ENCODE measurements around the gene SMOC1.

SMOC1 gene

DNA sequence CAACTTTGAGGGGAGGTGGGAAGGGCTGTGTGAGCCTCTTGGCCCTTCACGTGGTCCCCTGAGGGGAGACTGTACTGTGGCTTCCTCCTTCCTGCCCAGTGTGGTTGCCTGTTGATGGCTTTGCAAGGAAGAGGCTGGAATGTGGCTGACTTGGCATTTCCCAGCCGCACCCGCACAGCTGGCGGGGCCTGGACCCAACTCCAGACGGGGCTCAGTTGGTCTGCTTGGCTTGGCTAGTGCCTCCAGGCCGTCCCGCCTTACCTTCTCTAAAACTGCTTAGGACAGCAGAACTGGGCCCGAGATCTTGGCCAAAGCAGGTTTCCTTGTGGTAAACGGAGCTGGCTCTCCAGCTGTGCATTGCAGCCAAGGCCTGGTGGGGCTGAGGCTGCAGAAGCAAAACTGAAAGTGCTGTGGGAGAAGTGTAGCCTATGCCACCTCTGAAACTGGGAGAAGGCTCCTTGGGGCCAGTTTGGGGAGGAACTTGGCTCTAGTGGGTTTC lies 139.5 kb downstream of the SMOC1 start:
- Mint-ChIP-seq H3K4me3 (no peak overlapping the region), H3K9me3 (no peaks in the 10 kb centered on the region), H3K36me3 (ENCODE audit: insufficient read depth) (no peaks in the 10 kb centered on the region), H3K27me3 (peaks cover 34% of the 10 kb centered on the region), H3K4me1 (peaks cover 4% of the 10 kb centered on the region), H3K27ac (ENCODE audit: low read depth) (no peak overlapping the region)
- ATAC-seq (replicated peaks; ENCODE audit: extremely low read depth, poor library complexity, severe bottlenecking) = no peak
- no peak for DNase-seq (ENCODE audit: low spot score in 2 of 2)

DNA sequence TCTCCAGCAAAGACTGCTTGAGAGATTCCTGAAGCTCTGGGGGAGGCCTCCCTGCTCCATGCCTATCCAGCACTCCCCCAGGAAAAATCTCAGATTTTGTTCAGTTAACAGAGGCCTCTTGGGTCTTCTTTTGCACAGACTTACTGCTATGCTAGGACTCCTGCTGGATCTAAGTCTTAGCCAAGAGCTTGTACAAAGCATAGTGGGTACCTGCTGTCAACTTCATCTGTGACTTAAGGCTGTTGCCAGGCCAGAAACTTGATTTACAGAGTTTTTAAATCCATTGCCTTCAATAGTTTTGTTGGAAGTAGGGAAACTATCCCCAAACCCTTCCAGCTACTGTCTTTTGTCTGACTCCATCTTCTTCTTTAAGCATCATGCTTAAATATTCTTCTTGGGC lies 140.5 kb downstream of the SMOC1 start:
- H3K36me3 Mint-ChIP-seq (ENCODE audit: insufficient read depth) = no peaks in the 10 kb centered on the region

DNA sequence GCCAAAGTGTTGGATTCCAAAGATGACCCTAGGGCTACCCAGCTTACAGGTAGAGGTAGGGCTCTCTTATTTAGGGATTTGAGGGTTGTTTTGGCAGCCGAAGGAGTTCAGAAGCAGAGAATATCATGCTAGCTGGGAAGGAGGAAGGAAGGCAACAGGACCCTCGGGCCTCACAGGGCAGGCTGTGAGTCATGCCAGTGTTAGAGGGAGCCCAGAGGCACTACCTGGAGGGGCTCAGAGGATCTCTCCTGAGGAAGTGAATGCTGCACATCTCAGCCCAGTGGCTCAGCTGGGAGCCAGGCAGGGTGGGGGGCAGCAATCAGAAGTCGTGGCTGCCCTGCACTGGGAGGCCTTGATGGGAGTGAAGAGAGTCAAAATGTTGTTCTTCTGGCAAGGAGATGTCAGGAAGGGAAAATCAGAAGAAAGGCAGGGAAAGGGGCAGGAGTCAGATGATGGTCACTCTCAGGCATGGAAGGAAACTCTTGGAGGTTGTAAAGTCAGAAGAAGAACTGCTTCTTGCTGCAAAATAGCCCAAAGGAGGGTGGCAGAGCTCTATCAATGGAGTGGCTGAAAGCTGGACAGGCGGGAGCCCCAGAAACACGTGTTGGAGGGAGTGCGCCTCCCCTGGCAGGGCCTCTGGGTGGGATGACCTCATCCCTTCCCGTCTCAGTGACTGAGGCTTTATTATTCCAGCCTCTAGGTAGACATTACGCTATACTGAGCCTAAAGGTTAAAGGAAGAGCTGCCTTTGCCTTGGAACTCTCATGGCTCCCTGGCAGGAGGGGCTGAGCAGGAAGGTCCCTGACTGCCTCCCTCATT lies 141.3 kb downstream of the SMOC1 start:
- DNase-seq (ENCODE audit: low spot score in 2 of 2) = no peak
- Mint-ChIP-seq H3K27me3 (peaks cover 16% of the 10 kb centered on the region), H3K27ac (ENCODE audit: low read depth) (no peak overlapping the region), H3K4me1 (peaks cover 4% of the 10 kb centered on the region), H3K36me3 (ENCODE audit: insufficient read depth) (no peaks in the 10 kb centered on the region), H3K4me3 (no peak overlapping the region), H3K9me3 (no peaks in the 10 kb centered on the region)
- ATAC-seq (replicated peaks; ENCODE audit: extremely low read depth, poor library complexity, severe bottlenecking) = no peak

More for the DNA sequence above, 140.5 kb downstream of the SMOC1 start:
- no peak for DNase-seq (ENCODE audit: low spot score in 2 of 2)
- Mint-ChIP-seq H3K27ac (ENCODE audit: low read depth) (no peak overlapping the region), H3K4me3 (no peak overlapping the region), H3K4me1 (peaks cover 4% of the 10 kb centered on the region), H3K9me3 (no peaks in the 10 kb centered on the region), H3K27me3 (peaks cover 24% of the 10 kb centered on the region)
- no peak for ATAC-seq (replicated peaks; ENCODE audit: extremely low read depth, poor library complexity, severe bottlenecking)

DNA sequence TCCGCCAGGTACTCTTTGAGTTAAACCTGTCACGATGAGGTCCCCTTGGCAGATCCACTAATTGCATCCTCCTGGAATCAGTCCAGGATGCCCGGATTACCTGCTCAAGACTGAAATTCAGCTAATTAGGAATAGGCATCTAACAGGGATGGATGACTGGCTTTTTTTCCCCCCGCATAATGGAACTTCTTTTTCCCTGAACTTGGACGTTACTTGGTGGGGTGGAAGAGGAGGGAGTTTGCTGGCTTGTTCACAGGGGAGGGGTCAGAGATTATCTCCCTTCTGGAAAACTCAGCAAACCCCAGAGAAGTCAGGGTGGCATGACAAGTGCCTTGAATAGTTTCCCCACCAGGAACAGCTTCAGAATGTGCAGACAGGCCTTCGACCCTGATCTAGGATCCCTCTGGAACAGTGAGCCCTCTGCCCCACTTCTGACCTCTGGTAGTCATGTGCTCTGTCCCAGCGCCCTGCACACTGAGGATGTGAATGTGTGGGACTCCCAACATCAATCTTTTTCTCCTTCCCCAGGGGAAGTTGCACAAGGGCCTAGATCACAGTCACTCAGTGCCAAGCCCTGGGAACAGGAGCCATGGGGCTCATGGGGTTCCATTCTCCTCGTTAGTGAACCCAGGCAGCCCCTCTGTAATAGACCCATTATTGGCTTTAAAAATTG lies 142.5 kb downstream of the SMOC1 start:
- peaks cover 10% of the 10 kb centered on the region for H3K27me3 Mint-ChIP-seq
- H3K9me3 Mint-ChIP-seq = no peaks in the 10 kb centered on the region
- H3K27ac Mint-ChIP-seq (ENCODE audit: low read depth) = no peak overlapping the region
- ATAC-seq (replicated peaks; ENCODE audit: extremely low read depth, poor library complexity, severe bottlenecking) (no peak), DNase-seq (ENCODE audit: low spot score in 2 of 2) (no peak)
- H3K4me1 Mint-ChIP-seq = peaks cover 4% of the 10 kb centered on the region
- H3K36me3 Mint-ChIP-seq (ENCODE audit: insufficient read depth) = no peaks in the 10 kb centered on the region
- H3K4me3 Mint-ChIP-seq = no peak overlapping the region

DNA sequence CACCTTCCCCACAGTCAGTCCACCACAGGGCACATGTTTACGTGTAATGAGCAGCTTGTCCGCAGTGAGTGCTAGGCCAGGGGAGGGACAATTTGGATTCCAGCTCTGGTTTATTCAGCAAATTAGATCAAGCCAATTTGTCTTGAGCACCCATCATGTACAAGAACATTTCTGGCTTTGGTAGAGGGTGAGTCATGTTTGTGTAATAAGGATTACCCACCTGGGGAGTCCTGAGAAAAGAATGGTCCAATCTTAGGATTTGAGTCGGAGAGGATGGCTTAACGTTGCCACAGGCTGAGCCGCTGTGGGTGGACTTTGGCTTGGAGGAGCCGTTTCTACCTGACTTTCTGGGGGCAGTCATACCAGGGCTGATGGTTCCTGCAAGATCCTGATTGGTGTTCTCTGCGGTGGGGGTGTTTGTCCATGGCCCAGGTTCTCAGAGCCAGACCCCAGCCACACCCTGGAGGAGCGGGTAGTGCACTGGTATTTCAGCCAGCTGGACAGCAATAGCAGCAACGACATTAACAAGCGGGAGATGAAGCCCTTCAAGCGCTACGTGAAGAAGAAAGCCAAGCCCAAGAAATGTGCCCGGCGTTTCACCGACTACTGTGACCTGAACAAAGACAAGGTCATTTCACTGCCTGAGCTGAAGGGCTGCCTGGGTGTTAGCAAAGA lies 143.7 kb downstream of the SMOC1 start:
- peaks cover 4% of the 10 kb centered on the region for H3K4me1 Mint-ChIP-seq
- H3K27ac Mint-ChIP-seq (ENCODE audit: low read depth) = no peak overlapping the region
- H3K27me3 Mint-ChIP-seq = no peaks in the 10 kb centered on the region
- H3K9me3 Mint-ChIP-seq = no peaks in the 10 kb centered on the region
- no peak for ATAC-seq (replicated peaks; ENCODE audit: extremely low read depth, poor library complexity, severe bottlenecking)
- H3K4me3 Mint-ChIP-seq = no peak overlapping the region
- no peaks in the 10 kb centered on the region for H3K36me3 Mint-ChIP-seq (ENCODE audit: insufficient read depth)
- DNase-seq (ENCODE audit: low spot score in 2 of 2) = no peak

DNA sequence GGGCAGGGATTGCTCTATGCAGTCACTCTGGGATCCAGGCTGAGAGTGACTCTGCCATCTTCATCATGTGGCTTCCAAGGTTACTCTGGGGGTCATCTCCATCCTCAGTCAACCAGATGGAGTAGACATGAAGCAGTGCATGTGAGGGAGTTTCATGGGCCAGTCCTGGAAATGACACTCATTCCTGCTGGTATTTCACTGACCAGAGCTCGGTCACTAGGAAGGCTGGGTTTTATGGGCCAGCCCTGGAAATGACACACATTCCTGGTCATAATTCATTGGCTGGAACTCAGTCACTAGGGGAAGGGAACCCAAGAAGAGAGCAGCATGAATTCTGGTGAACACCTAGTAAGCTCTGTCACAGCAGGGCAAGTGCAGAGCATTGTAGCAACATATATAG lies 144.7 kb downstream of the SMOC1 start:
- no peaks in the 10 kb centered on the region for H3K9me3 Mint-ChIP-seq
- ATAC-seq (replicated peaks; ENCODE audit: extremely low read depth, poor library complexity, severe bottlenecking) (no peak), DNase-seq (ENCODE audit: low spot score in 2 of 2) (no peak)
- H3K36me3 Mint-ChIP-seq (ENCODE audit: insufficient read depth) = no peaks in the 10 kb centered on the region
- no peaks in the 10 kb centered on the region for H3K27me3 Mint-ChIP-seq
- peaks cover 4% of the 10 kb centered on the region for H3K4me1 Mint-ChIP-seq
- H3K27ac Mint-ChIP-seq (ENCODE audit: low read depth) = no peak overlapping the region
- no peak overlapping the region for H3K4me3 Mint-ChIP-seq

DNA sequence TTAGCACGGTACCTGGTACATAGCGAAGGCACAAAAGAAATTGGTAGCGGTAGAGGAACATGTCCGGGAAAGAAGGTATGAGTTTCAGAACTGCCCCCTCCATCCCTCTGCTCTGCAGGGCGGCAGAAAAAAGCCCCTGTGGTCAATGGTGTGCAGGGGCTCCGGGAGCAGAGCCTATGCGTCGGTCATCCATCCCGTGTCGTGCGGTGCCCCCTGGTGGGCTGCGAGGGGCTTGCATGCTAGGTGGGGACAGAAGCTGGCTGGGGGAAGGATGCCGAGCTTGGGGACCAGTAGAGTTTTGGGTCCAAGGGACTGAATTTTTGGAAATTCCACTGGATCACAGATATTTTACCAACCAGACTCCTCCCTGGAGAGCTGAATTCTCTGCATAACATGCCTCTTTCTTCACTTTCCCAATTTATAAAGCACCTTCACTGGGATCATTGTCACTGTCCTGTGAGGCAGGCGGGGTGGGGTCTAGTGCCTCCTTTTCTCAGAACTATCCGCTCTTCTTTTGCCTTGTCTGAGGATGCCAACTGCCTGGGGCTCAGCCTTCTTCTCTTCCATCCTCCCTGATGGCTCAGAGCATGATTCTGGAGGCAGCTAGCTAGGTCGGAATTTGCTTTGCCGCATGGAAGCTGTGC lies 148.7 kb downstream of the SMOC1 start:
- H3K4me3 Mint-ChIP-seq = no peak overlapping the region
- no peaks in the 10 kb centered on the region for H3K4me1 Mint-ChIP-seq
- no peak for ATAC-seq (replicated peaks; ENCODE audit: extremely low read depth, poor library complexity, severe bottlenecking)
- peak in 1 of 2 donors; percentile 28 for DNase-seq (ENCODE audit: low spot score in 2 of 2)
- H3K36me3 Mint-ChIP-seq (ENCODE audit: insufficient read depth) = no peaks in the 10 kb centered on the region
- no peaks in the 10 kb centered on the region for H3K9me3 Mint-ChIP-seq
- peaks cover 13% of the 10 kb centered on the region for H3K27me3 Mint-ChIP-seq
- H3K27ac Mint-ChIP-seq (ENCODE audit: low read depth) = no peak overlapping the region

DNA sequence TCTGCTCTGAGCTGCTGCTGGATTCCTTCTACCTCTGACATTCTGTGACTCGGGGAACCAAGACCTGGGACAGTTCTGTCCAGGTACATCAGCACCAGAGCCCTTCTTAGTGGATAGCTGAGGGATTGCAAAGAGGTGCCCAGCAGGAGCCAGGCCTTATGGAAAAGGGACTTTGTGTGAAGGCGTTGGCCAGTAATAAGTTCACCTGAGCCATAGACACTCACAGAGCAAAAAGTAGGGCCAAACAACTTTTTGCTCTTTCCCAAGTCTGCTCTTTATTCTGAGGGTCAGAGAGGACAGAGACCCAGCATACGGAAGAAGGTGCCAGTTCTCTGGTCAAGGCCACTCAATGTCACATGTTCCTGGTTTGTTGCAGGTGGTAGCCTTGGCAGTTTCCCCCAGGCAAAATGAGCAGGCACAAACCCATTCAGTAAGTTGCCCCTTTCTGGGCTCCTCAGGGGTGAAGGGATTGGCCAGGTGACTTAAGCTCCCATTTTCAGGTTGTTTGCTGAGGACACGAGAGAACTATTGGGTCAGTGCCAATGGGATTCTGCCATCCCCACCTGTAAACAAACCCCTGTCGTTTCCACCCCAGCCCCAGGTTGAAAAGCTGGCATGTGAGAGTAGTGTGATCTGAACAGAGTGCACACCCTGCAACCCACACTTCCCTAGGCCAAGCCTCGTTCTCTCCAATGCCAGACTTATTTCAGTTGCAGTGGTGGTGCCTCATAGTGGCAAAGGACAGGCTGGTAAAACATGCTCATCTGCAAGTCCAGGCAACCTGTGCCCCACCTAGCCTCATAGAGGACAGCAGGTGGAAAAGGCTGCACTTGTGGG lies 150.3 kb downstream of the SMOC1 start:
- ATAC-seq (replicated peaks; ENCODE audit: extremely low read depth, poor library complexity, severe bottlenecking) (no peak), DNase-seq (ENCODE audit: low spot score in 2 of 2) (no peak)
- Mint-ChIP-seq H3K36me3 (ENCODE audit: insufficient read depth) (no peaks in the 10 kb centered on the region), H3K4me3 (no peak overlapping the region), H3K27ac (ENCODE audit: low read depth) (no peak overlapping the region), H3K27me3 (peaks cover 28% of the 10 kb centered on the region), H3K4me1 (no peaks in the 10 kb centered on the region), H3K9me3 (no peaks in the 10 kb centered on the region)

DNA sequence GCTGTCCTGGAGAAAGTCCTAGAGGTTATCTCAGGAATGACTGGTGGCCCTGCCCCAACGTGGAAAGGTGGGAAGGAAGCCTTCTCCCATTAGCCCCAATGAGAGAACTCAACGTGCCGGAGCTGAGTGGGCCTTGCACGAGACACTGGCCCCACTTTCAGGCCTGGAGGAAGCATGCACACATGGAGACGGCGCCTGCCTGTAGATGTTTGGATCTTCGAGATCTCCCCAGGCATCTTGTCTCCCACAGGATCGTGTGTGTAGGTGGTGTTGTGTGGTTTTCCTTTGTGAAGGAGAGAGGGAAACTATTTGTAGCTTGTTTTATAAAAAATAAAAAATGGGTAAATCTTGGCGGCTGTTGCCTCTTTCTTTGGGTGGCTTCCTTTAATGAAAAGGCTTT lies 152.8 kb downstream of the SMOC1 start:
- Mint-ChIP-seq H3K27me3 (peaks cover 47% of the 10 kb centered on the region), H3K4me1 (no peaks in the 10 kb centered on the region), H3K27ac (ENCODE audit: low read depth) (no peak overlapping the region), H3K9me3 (no peaks in the 10 kb centered on the region), H3K36me3 (ENCODE audit: insufficient read depth) (no peaks in the 10 kb centered on the region), H3K4me3 (no peak overlapping the region)
- ATAC-seq (replicated peaks; ENCODE audit: extremely low read depth, poor library complexity, severe bottlenecking) (no peak), DNase-seq (ENCODE audit: low spot score in 2 of 2) (no peak)

DNA sequence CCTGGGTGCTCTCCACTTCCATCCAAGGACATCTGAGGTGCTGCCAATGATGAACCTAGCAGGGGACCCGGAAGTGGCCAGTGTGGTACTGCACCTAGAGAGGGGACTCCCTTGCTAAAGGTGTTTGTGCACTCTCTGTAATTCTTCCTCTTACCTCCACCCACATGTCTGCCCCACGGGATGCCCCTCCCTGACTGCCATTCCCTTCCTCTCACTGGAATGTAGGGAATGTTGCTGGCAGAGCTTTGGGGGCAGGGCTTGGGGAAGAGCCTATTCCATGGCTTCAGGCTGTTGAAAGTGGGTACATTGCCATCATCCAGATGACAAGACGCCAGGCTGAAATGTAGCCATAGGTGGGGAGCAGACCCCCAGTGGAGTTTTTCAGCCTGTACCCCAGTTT lies 153.2 kb downstream of the SMOC1 start:
- no peaks in the 10 kb centered on the region for H3K36me3 Mint-ChIP-seq (ENCODE audit: insufficient read depth)
- ATAC-seq (replicated peaks; ENCODE audit: extremely low read depth, poor library complexity, severe bottlenecking) = no peak

DNA sequence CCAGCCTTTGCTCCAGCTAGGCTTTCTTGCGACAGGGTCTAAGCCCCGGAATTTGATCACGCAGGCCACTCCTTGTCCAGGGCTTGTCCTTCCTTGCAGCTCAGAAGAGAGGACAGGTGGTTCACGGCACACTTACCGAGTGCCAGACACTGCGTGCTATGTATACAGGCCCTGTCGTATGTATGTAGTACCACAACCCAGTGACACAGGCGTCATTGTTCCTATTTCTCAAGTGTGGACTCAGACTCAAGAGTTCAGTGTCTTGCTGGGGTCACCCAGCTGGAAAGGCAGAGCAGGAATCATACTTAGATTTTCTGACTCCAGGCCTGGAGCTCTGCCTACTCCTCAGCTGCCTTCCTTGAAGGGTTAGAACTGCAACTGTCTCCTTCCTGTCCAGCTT lies 153.9 kb downstream of the SMOC1 start:
- Mint-ChIP-seq H3K4me1 (no peaks in the 10 kb centered on the region), H3K27me3 (peaks cover 55% of the 10 kb centered on the region)
- no peak for ATAC-seq (replicated peaks; ENCODE audit: extremely low read depth, poor library complexity, severe bottlenecking)

More for the DNA sequence above, 153.2 kb downstream of the SMOC1 start:
- H3K27me3 Mint-ChIP-seq = peaks cover 48% of the 10 kb centered on the region
- DNase-seq (ENCODE audit: low spot score in 2 of 2) = no peak
- no peaks in the 10 kb centered on the region for H3K9me3 Mint-ChIP-seq
- no peak overlapping the region for H3K4me3 Mint-ChIP-seq
- H3K27ac Mint-ChIP-seq (ENCODE audit: low read depth) = no peak overlapping the region
- H3K4me1 Mint-ChIP-seq = no peaks in the 10 kb centered on the region

DNA sequence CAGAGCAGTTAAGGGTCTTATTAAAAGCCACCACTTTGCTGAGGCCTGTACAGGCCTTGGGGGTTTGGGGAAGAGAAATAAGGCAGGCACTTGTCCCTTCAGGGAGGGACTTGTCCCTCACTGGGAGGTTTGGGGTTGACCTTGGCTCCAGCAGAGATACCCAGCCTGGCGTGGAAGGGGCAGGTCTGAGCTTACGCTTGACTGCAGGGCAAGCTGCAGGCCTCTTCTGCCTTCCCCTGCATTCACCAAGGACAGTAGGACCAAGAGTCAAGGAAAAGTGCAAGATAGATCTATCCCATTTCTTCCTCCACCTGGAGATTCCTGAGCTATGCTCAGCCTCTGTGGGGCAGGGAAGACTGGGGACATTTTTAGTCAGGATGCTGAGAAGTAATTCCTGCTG lies 154.3 kb downstream of the SMOC1 start:
- no peak for ATAC-seq (replicated peaks; ENCODE audit: extremely low read depth, poor library complexity, severe bottlenecking)
- H3K4me1 Mint-ChIP-seq = no peaks in the 10 kb centered on the region

More for the DNA sequence above, 153.9 kb downstream of the SMOC1 start:
- Mint-ChIP-seq H3K27ac (ENCODE audit: low read depth) (no peak overlapping the region), H3K36me3 (ENCODE audit: insufficient read depth) (no peaks in the 10 kb centered on the region), H3K9me3 (no peaks in the 10 kb centered on the region), H3K4me3 (no peak overlapping the region)
- DNase-seq (ENCODE audit: low spot score in 2 of 2) = no peak

More for the DNA sequence above, 154.3 kb downstream of the SMOC1 start:
- no peaks in the 10 kb centered on the region for H3K36me3 Mint-ChIP-seq (ENCODE audit: insufficient read depth)
- no peak overlapping the region for H3K27ac Mint-ChIP-seq (ENCODE audit: low read depth)
- H3K27me3 Mint-ChIP-seq = peaks cover 59% of the 10 kb centered on the region
- no peak for DNase-seq (ENCODE audit: low spot score in 2 of 2)
- no peaks in the 10 kb centered on the region for H3K9me3 Mint-ChIP-seq
- no peak overlapping the region for H3K4me3 Mint-ChIP-seq

Measured in central memory CD8-positive, alpha-beta T cell (primary cell).